WTC11 (cell line): ENCODE data around the gene SLC30A4. TPM values are rescaled to one million over a fixed set of nuclear protein-coding genes. Genes with fewer than 3 reads are reported as not detected.

ENCODE experiments used
- ATAC-seq: fragments of 200-7000 bp; cut with Tn5 transposase; 2 replicates; pipeline ENCODE4 v1.10.0; 2021; ENCODE audit warnings: mild to moderate bottlenecking, moderate library complexity
- CTCF ChIA-PET: fragments of 300-600 bp; sonication (Branson Sonifier 250); formaldehyde crosslinking; loops from one replicate; lab custom pipeline; 2021; ENCODE audit warnings: antibody characterized with exemption; lab: Charles Lee
- POLR2A ChIA-PET: fragments of 350-600 bp; sonication (Branson Sonifier 250); formaldehyde crosslinking; loops from one replicate; lab custom pipeline; 2021; ENCODE audit warnings: antibody characterized with exemption; lab: Charles Lee
- DNase-seq: peaks from one replicate; pipeline ENCODE4 v3.0.0; 2021; ENCODE audit warnings: low spot score
- H3K27ac Mint-ChIP-seq: 2 replicates; pipeline ENCODE4 v1.8.0; 2021; ENCODE audit warnings: mixed read lengths
- H3K27me3 Mint-ChIP-seq: 2 replicates; pipeline ENCODE4 v1.8.0; 2021; ENCODE audit warnings: low read depth, mild to moderate bottlenecking, moderate library complexity, mixed read lengths
- H3K36me3 Mint-ChIP-seq: 2 replicates; pipeline ENCODE4 v1.8.0; 2021; ENCODE audit warnings: mixed read lengths
- H3K4me1 Mint-ChIP-seq: 2 replicates; pipeline ENCODE4 v1.8.0; 2022; ENCODE audit warnings: mixed read lengths
- H3K4me3 Mint-ChIP-seq: 2 replicates; pipeline ENCODE4 v1.8.0; 2021; ENCODE audit warnings: mild to moderate bottlenecking, moderate library complexity, mixed read lengths
- H3K9me3 Mint-ChIP-seq: 2 replicates; pipeline ENCODE4 v1.8.0; 2021; ENCODE audit warnings: mixed read lengths
- ELF4 ChIP-seq: sonication (generic); formaldehyde crosslinking; IDR thresholded peaks from 2 replicates; pipeline ENCODE4 v1.8.1; 2022; ENCODE audit warnings: low read depth, mild to moderate bottlenecking, moderate library complexity, missing genetic modification reagents
- EMX1 ChIP-seq: fragments of 250-450 bp; sonication (Bioruptor Pico); IDR thresholded peaks from 2 replicates; pipeline ENCODE4 v1.8.0; 2021; ENCODE audit warnings: mild to moderate bottlenecking
- FOXK1 ChIP-seq: sonication (generic); formaldehyde crosslinking; IDR thresholded peaks from 2 replicates; pipeline ENCODE4 v1.8.0; 2022; ENCODE audit warnings: mild to moderate bottlenecking, moderate library complexity, missing genetic modification reagents
- NFYB ChIP-seq: sonication (generic); formaldehyde crosslinking; conservative IDR thresholded peaks from 2 replicates; pipeline ENCODE4 v1.8.0; 2022; ENCODE audit warnings: low read depth, missing genetic modification reagents
- NR1H2 ChIP-seq: sonication (generic); formaldehyde crosslinking; IDR thresholded peaks from 2 replicates; pipeline ENCODE4 v1.9.0; 2021; ENCODE audit warnings: mild to moderate bottlenecking, moderate library complexity, missing genetic modification reagents
- TEAD1 ChIP-seq: sonication (generic); formaldehyde crosslinking; IDR thresholded peaks from 2 replicates; pipeline ENCODE4 v1.8.0; 2022; ENCODE audit warnings: mild to moderate bottlenecking, missing genetic modification reagents
- ZBTB21 ChIP-seq: sonication (generic); formaldehyde crosslinking; IDR thresholded peaks from 2 replicates; pipeline ENCODE4 v1.8.1; 2023; ENCODE audit warnings: mild to moderate bottlenecking, missing genetic modification reagents, borderline replicate concordance
- ZNF416 ChIP-seq: fragments of 250-450 bp; sonication (Bioruptor Pico); IDR thresholded peaks from 2 replicates; pipeline ENCODE4 v1.9.0; 2021; ENCODE audit warnings: mild to moderate bottlenecking, inconsistent platforms
- total RNA-seq: library from RNA; stranded (reverse); gene quantifications from 3 replicates; pipeline ENCODE4 v1.2.3, GENCODE V29; 2021
- TF ChIP-seq, protein P1 (sequence below): sonication (generic); formaldehyde crosslinking; IDR thresholded peaks from 2 replicates; pipeline ENCODE4 v1.8.1; 2023; ENCODE audit warnings: mild to moderate bottlenecking, missing genetic modification reagents
- TF ChIP-seq, protein P2 (sequence below): sonication (generic); formaldehyde crosslinking; IDR thresholded peaks from 2 replicates; pipeline ENCODE4 v1.8.1; 2023; ENCODE audit warnings: mild to moderate bottlenecking, missing genetic modification reagents, moderate library complexity
- TF ChIP-seq, protein P3 (sequence below): fragments of 250-450 bp; sonication (Bioruptor Pico); IDR thresholded peaks from 2 replicates; pipeline ENCODE4 v1.9.0; 2021; ENCODE audit warnings: mild to moderate bottlenecking
- TF ChIP-seq, protein P4 (sequence below): fragments of 250-450 bp; sonication (Bioruptor Pico); IDR thresholded peaks from 2 replicates; pipeline ENCODE4 v1.9.0; 2021; ENCODE audit warnings: mild to moderate bottlenecking
- TF ChIP-seq, protein P5 (sequence below): sonication (generic); formaldehyde crosslinking; conservative IDR thresholded peaks from 2 replicates; pipeline ENCODE4 v1.8.1; 2022; ENCODE audit warnings: mild to moderate bottlenecking, missing genetic modification reagents
- TF ChIP-seq, protein P6 (sequence below): fragments of 250-450 bp; sonication (Bioruptor Pico); IDR thresholded peaks from 2 replicates; pipeline ENCODE4 v1.9.0; 2021; ENCODE audit warnings: moderate library complexity, mild to moderate bottlenecking, inconsistent platforms, borderline replicate concordance
- TF ChIP-seq, protein P7 (sequence below): fragments of 200-600 bp; IDR thresholded peaks from 2 replicates; pipeline ENCODE4 v1.8.0; 2022; ENCODE audit warnings: antibody characterized with exemption
- TF ChIP-seq, protein P8 (sequence below): sonication (generic); formaldehyde crosslinking; IDR thresholded peaks from 2 replicates; pipeline ENCODE4 v1.8.0; 2022; ENCODE audit warnings: mild to moderate bottlenecking, missing genetic modification reagents
- TF ChIP-seq, protein P9 (sequence below): sonication (generic); formaldehyde crosslinking; IDR thresholded peaks from 2 replicates; pipeline ENCODE4 v1.8.0; 2023; ENCODE audit warnings: missing genetic modification reagents
- TF ChIP-seq, protein P10 (sequence below): sonication (generic); formaldehyde crosslinking; IDR thresholded peaks from 2 replicates; pipeline ENCODE4 v1.8.0; 2022; ENCODE audit warnings: missing genetic modification reagents

Gene SLC30A4
- total RNA-seq, 1 experiment from 2014 or later: 0.04 TPM

DNA sequence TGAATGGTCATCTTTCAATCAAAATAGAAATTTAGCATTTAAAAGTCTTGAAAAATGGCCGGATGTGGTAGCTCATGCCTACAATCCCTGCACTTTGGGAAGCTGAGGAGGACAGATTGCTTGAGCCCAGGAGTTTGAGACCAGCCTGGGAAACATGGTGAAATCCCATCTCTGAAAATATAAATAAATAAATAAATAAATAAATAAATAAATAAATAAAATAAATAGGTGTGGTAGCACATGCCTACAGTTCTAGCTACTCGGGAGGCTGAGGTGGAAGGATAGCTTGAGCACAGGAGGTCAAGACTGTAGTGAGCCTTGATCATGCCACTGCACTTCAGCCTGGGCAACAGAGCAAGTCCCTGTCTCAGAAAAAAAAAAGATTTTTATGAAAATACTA lies 25.9 kb downstream of the SLC30A4 start:
- CTCF ChIA-PET: interaction anchor here (1.0 to 1.2 kb wide), 2 partner anchors 78 to 115 kb away, joined by 3 to 4 read pairs; no protein-coding TSS in a partner anchor
- no peak for ATAC-seq

DNA sequence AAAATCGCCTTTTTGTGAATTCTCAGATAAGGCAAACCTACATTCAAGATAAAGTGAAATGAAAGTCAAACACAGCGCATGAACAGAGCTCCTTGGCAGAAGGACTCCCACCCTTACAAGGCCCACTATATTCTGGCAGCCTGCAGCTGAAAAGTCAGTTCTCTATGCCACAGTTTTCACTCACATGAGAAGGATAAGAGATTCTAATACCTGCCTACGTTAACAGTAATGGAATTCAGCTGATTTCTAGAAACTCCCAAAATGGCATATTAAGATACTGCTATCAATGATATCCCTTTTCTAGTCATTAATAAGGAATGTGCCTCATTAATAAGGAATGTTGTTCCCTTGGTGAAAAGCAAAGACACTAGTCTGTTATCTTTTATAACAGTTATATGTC lies 27.0 kb downstream of the SLC30A4 start:
- DNase-seq (no peak), ATAC-seq (no peak)
- Mint-ChIP-seq H3K4me3 (no peak overlapping the region), H3K4me1 (peaks cover 11% of the 10 kb centered on the region; the same call in 1 of the 2 replicates), H3K27me3 (peaks cover 32% of the 10 kb centered on the region), H3K27ac (no peak overlapping the region), H3K36me3 (no peaks in the 10 kb centered on the region), H3K9me3 (no peaks in the 10 kb centered on the region)
- ChIA-PET POLR2A (no interaction called here), CTCF (no interaction called here)
- TF ChIP-seq, protein P1, sequence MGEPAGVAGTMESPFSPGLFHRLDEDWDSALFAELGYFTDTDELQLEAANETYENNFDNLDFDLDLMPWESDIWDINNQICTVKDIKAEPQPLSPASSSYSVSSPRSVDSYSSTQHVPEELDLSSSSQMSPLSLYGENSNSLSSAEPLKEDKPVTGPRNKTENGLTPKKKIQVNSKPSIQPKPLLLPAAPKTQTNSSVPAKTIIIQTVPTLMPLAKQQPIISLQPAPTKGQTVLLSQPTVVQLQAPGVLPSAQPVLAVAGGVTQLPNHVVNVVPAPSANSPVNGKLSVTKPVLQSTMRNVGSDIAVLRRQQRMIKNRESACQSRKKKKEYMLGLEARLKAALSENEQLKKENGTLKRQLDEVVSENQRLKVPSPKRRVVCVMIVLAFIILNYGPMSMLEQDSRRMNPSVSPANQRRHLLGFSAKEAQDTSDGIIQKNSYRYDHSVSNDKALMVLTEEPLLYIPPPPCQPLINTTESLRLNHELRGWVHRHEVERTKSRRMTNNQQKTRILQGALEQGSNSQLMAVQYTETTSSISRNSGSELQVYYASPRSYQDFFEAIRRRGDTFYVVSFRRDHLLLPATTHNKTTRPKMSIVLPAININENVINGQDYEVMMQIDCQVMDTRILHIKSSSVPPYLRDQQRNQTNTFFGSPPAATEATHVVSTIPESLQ (CRISPR knock-in tag): no peak
- no peak for TF ChIP-seq ZBTB21 (CRISPR knock-in tag)
- TF ChIP-seq, protein P2, sequence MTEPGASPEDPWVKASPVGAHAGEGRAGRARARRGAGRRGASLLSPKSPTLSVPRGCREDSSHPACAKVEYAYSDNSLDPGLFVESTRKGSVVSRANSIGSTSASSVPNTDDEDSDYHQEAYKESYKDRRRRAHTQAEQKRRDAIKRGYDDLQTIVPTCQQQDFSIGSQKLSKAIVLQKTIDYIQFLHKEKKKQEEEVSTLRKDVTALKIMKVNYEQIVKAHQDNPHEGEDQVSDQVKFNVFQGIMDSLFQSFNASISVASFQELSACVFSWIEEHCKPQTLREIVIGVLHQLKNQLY (CRISPR knock-in tag): no peak
- no peak for TF ChIP-seq FOXK1 (CRISPR knock-in tag)
- TF ChIP-seq, protein P3, sequence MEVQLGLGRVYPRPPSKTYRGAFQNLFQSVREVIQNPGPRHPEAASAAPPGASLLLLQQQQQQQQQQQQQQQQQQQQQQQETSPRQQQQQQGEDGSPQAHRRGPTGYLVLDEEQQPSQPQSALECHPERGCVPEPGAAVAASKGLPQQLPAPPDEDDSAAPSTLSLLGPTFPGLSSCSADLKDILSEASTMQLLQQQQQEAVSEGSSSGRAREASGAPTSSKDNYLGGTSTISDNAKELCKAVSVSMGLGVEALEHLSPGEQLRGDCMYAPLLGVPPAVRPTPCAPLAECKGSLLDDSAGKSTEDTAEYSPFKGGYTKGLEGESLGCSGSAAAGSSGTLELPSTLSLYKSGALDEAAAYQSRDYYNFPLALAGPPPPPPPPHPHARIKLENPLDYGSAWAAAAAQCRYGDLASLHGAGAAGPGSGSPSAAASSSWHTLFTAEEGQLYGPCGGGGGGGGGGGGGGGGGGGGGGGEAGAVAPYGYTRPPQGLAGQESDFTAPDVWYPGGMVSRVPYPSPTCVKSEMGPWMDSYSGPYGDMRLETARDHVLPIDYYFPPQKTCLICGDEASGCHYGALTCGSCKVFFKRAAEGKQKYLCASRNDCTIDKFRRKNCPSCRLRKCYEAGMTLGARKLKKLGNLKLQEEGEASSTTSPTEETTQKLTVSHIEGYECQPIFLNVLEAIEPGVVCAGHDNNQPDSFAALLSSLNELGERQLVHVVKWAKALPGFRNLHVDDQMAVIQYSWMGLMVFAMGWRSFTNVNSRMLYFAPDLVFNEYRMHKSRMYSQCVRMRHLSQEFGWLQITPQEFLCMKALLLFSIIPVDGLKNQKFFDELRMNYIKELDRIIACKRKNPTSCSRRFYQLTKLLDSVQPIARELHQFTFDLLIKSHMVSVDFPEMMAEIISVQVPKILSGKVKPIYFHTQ (CRISPR knock-in tag): no peak
- TF ChIP-seq, protein P4, sequence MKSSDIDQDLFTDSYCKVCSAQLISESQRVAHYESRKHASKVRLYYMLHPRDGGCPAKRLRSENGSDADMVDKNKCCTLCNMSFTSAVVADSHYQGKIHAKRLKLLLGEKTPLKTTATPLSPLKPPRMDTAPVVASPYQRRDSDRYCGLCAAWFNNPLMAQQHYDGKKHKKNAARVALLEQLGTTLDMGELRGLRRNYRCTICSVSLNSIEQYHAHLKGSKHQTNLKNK (CRISPR knock-in tag): no peak

More for the DNA sequence above, 25.9 kb downstream of the SLC30A4 start:
- no peak for TF ChIP-seq NFYB (CRISPR knock-in tag)
- TF ChIP-seq NR1H2 (CRISPR knock-in tag): no peak
- TF ChIP-seq, protein P5, sequence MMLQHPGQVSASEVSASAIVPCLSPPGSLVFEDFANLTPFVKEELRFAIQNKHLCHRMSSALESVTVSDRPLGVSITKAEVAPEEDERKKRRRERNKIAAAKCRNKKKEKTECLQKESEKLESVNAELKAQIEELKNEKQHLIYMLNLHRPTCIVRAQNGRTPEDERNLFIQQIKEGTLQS (CRISPR knock-in tag): no peak
- TF ChIP-seq ZNF416: no peak
- TF ChIP-seq EMX1 (CRISPR knock-in tag): no peak
- no peak for TF ChIP-seq TEAD1 (CRISPR knock-in tag)
- TF ChIP-seq, protein P6, sequence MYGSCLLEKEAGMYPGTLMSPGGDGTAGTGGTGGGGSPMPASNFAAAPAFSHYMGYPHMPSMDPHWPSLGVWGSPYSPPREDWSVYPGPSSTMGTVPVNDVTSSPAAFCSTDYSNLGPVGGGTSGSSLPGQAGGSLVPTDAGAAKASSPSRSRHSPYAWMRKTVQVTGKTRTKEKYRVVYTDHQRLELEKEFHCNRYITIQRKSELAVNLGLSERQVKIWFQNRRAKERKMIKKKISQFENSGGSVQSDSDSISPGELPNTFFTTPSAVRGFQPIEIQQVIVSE: no peak
- TF ChIP-seq, protein P7, sequence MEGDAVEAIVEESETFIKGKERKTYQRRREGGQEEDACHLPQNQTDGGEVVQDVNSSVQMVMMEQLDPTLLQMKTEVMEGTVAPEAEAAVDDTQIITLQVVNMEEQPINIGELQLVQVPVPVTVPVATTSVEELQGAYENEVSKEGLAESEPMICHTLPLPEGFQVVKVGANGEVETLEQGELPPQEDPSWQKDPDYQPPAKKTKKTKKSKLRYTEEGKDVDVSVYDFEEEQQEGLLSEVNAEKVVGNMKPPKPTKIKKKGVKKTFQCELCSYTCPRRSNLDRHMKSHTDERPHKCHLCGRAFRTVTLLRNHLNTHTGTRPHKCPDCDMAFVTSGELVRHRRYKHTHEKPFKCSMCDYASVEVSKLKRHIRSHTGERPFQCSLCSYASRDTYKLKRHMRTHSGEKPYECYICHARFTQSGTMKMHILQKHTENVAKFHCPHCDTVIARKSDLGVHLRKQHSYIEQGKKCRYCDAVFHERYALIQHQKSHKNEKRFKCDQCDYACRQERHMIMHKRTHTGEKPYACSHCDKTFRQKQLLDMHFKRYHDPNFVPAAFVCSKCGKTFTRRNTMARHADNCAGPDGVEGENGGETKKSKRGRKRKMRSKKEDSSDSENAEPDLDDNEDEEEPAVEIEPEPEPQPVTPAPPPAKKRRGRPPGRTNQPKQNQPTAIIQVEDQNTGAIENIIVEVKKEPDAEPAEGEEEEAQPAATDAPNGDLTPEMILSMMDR: no peak
- no peak for TF ChIP-seq ELF4 (CRISPR knock-in tag)
- TF ChIP-seq, protein P8, sequence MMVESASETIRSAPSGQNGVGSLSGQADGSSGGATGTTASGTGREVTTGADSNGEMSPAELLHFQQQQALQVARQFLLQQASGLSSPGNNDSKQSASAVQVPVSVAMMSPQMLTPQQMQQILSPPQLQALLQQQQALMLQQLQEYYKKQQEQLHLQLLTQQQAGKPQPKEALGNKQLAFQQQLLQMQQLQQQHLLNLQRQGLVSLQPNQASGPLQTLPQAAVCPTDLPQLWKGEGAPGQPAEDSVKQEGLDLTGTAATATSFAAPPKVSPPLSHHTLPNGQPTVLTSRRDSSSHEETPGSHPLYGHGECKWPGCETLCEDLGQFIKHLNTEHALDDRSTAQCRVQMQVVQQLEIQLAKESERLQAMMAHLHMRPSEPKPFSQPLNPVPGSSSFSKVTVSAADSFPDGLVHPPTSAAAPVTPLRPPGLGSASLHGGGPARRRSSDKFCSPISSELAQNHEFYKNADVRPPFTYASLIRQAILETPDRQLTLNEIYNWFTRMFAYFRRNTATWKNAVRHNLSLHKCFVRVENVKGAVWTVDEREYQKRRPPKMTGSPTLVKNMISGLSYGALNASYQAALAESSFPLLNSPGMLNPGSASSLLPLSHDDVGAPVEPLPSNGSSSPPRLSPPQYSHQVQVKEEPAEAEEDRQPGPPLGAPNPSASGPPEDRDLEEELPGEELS: no peak
- TF ChIP-seq, protein P9, sequence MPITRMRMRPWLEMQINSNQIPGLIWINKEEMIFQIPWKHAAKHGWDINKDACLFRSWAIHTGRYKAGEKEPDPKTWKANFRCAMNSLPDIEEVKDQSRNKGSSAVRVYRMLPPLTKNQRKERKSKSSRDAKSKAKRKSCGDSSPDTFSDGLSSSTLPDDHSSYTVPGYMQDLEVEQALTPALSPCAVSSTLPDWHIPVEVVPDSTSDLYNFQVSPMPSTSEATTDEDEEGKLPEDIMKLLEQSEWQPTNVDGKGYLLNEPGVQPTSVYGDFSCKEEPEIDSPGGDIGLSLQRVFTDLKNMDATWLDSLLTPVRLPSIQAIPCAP: no peak
- TF ChIP-seq, protein P10, sequence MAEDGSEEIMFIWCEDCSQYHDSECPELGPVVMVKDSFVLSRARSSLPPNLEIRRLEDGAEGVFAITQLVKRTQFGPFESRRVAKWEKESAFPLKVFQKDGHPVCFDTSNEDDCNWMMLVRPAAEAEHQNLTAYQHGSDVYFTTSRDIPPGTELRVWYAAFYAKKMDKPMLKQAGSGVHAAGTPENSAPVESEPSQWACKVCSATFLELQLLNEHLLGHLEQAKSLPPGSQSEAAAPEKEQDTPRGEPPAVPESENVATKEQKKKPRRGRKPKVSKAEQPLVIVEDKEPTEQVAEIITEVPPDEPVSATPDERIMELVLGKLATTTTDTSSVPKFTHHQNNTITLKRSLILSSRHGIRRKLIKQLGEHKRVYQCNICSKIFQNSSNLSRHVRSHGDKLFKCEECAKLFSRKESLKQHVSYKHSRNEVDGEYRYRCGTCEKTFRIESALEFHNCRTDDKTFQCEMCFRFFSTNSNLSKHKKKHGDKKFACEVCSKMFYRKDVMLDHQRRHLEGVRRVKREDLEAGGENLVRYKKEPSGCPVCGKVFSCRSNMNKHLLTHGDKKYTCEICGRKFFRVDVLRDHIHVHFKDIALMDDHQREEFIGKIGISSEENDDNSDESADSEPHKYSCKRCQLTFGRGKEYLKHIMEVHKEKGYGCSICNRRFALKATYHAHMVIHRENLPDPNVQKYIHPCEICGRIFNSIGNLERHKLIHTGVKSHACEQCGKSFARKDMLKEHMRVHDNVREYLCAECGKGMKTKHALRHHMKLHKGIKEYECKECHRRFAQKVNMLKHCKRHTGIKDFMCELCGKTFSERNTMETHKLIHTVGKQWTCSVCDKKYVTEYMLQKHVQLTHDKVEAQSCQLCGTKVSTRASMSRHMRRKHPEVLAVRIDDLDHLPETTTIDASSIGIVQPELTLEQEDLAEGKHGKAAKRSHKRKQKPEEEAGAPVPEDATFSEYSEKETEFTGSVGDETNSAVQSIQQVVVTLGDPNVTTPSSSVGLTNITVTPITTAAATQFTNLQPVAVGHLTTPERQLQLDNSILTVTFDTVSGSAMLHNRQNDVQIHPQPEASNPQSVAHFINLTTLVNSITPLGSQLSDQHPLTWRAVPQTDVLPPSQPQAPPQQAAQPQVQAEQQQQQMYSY (CRISPR knock-in tag): no peak
- TF ChIP-seq, all 79 proteins: peak for 0
- no peak for DNase-seq
- no peaks in the 10 kb centered on the region for H3K36me3 Mint-ChIP-seq
- H3K4me3 Mint-ChIP-seq: no peak overlapping the region
- H3K4me1 Mint-ChIP-seq: peaks cover 11% of the 10 kb centered on the region; the same call in 1 of the 2 replicates
- H3K9me3 Mint-ChIP-seq: no peaks in the 10 kb centered on the region
- peaks cover 23% of the 10 kb centered on the region for H3K27me3 Mint-ChIP-seq
- POLR2A ChIA-PET: interaction anchor here (0.7 kb wide), 1 partner anchor 84 kb away, joined by 4 read pairs; no protein-coding TSS in a partner anchor
- H3K27ac Mint-ChIP-seq: no peak overlapping the region
